Esophagus muscularis mucosa (tissue), 4 donors: ENCODE results near the gene PDSS2. TPM values are rescaled to one million over a fixed set of nuclear protein-coding genes. Genes with fewer than 3 reads are reported as not detected.

Source experiments
- DNase-seq: peaks from one replicate; pipeline ENCODE4 v3.0.0-alpha.2; 2017; ENCODE audit errors: extremely low spot score
- H3K27ac ChIP-seq, 4 donors: fragments of 200-600 bp; sonication (generic); replicated peaks in 1 of 4; 1 replicate in 3 of 4; 2 replicates in 1 of 4; pipeline ENCODE4 v1.5.1; 2016 to 2019; ENCODE audit warnings: mild to moderate bottlenecking in 1 of 4
- H3K27me3 ChIP-seq, 4 donors: fragments of 200-600 bp; sonication (generic); one replicate each; pipeline versions ENCODE4 v1.5.1 to v1.6.0; 2016 to 2019
- H3K36me3 ChIP-seq, 4 donors: fragments of 200-600 bp; sonication (generic); one replicate each; pipeline ENCODE4 v1.5.1; 2016 to 2019
- H3K4me1 ChIP-seq, 4 donors: fragments of 200-600 bp; sonication (generic); one replicate each; pipeline ENCODE4 v1.5.1; 2016 to 2019
- H3K4me3 ChIP-seq, 4 donors: fragments of 200-600 bp; sonication (generic); 1 replicate in 2 of 4; 2 replicates in 2 of 4; pipeline ENCODE4 v1.5.1; 2016 to 2019; ENCODE audit warnings: mild to moderate bottlenecking in 4 of 4, moderate library complexity in 1 of 4
- H3K9me3 ChIP-seq, 4 donors: fragments of 200-600 bp; sonication (generic); 1 replicate in 3 of 4; 2 replicates in 1 of 4; pipeline ENCODE4 v1.5.1; 2016 to 2019
- CTCF ChIP-seq, 3 experiments: fragments of 200-600 bp in 2 of 3; fragments of 450-650 bp in 1 of 3; sonication (generic) in 2 of 3; IDR thresholded peaks; one replicate each; pipeline ENCODE4 v1.5.1; 2017 to 2019; ENCODE audit warnings: antibody characterized with exemption in 3 of 3, mild to moderate bottlenecking in 2 of 3, moderate library complexity in 1 of 3
- EP300 ChIP-seq: sonication (generic); formaldehyde crosslinking; IDR thresholded peaks from one replicate; pipeline ENCODE4 v1.6.1; 2017; ENCODE audit warnings: antibody characterized with exemption
- POLR2A ChIP-seq: fragments of 450-650 bp; IDR thresholded peaks from one replicate; pipeline ENCODE4 v1.6.1; 2017; ENCODE audit warnings: antibody characterized with exemption, moderate library complexity, mild to moderate bottlenecking, low read depth
- POLR2AphosphoS5 ChIP-seq, 2 donors: sonication (generic); formaldehyde crosslinking; IDR thresholded peaks; one replicate each; pipeline ENCODE4 v1.6.1; 2017; ENCODE audit warnings: antibody characterized with exemption in 2 of 2
- WGBS: methylation state at CpG from one replicate; pipeline ENCODE4 v1.1.5; 2018; 5-methylcytosine and 5-hydroxymethylcytosine counted together
- intact Hi-C: fragments of 100-400 bp; cut with DNase I; formaldehyde crosslinking; loops from one replicate; pipeline ENCODE4 v1.15.1; 2023
- total RNA-seq, 4 donors: library from RNA; depleted of rRNA; stranded (reverse); fragments of >200 nt; gene quantifications; one replicate each; pipeline versions ENCODE4 v1.1.0 to v1.2.1, GENCODE V29; 2016

PDSS2 gene
- total RNA-seq, 4 donors from 2014 or later, result 6.6 to 10.8 (median 8.7) TPM

- Histone ChIP-seq H3K36me3 (peaks cover 0 to 4% (median 0%) of the 10 kb centered on the region in 4 donors), H3K4me1 (no peaks in the 10 kb centered on the region), H3K4me3 (no peak overlapping the region), H3K27me3 (no peaks in the 10 kb centered on the region), H3K9me3 (peaks cover 0 to 18% (median 6%) of the 10 kb centered on the region in 4 donors), H3K27ac (no peak overlapping the region)
- 91% methylated on average over 1 of the region's 1 CpG for WGBS
- no peak for TF ChIP-seq CTCF (IDR thresholded peaks at IDR 0.05)
- TF ChIP-seq POLR2A, result no peak
- no peak for TF ChIP-seq EP300
- no peak for TF ChIP-seq POLR2AphosphoS5 (IDR thresholded peaks at IDR 0.05)
- no peak for DNase-seq
- intact Hi-C loops, result no loop called here
Measured at GRCh38 chr6:107401573-107401972, 57.8 kb downstream of the PDSS2 start.

DNA sequence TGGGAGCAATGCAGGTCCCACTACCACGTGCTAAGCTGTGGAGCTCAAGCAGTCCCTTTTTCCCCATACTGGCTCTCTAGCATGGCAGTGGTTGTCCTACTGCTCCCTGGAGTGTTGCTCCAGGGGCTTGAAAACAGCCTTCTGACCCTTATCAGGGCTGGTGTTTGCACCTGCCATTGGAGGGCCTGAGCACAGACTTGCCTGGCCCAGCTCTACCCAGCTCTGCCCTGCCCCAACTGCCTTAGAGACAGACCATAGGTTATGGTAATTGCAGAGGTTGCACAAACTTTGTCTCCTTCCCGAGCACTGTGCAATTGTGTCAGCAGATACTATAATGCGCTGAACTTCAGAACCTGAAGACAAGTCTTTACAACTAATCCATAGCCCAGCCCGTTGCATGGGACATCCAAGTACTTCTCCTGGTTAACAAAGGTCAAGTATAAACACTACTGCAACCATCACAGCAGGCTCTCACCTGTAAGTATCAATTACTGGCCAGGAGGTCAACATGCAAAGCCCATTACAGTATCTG lies 58.7 kb downstream of the PDSS2 start:
- H3K36me3 ChIP-seq, result peaks cover 0 to 4% (median 0%) of the 10 kb centered on the region in 4 donors
- H3K4me1 ChIP-seq, result no peaks in the 10 kb centered on the region
- no peak overlapping the region for H3K4me3 ChIP-seq
- peaks cover 0 to 18% (median 6%) of the 10 kb centered on the region in 4 donors for H3K9me3 ChIP-seq
- WGBS, result 100% methylated on average over 3 of the region's 4 CpGs
- no peak for TF ChIP-seq EP300
- TF ChIP-seq POLR2AphosphoS5 (IDR thresholded peaks at IDR 0.05), result no peak
- no peak for TF ChIP-seq CTCF (IDR thresholded peaks at IDR 0.05)
- no peak for TF ChIP-seq POLR2A
- intact Hi-C loops, result no loop called here
- H3K27me3 ChIP-seq, result no peaks in the 10 kb centered on the region
- H3K27ac ChIP-seq, result no peak overlapping the region
- DNase-seq, result no peak

- H3K27ac ChIP-seq, result no peak overlapping the region
Measured at GRCh38 chr6:107399935-107400334, 59.4 kb downstream of the PDSS2 start.

DNA sequence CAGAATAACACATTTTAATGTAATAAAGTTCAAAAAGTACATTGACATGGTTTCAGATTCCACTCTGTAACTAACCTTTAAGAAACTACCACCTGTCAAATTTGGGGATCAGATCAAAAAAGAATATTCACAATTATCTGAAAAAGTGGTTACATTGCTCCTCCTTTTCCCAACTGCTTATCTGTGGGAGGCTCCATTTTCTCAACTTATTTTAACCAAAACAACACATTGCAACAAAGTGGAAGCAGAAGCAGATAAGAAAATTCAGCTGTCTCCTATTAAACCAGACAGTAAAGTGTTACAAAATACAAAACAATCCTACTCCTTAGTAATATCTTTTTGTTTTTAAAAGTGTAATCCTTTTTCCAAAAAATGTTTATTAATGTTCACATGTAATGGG lies 61.4 kb downstream of the PDSS2 start:
- peaks cover 0 to 4% (median 0%) of the 10 kb centered on the region in 4 donors for H3K36me3 ChIP-seq
- no peak overlapping the region for H3K4me3 ChIP-seq
- peaks cover 0 to 15% (median 3%) of the 10 kb centered on the region in 4 donors for H3K9me3 ChIP-seq
- TF ChIP-seq POLR2A, result no peak
- no peak for TF ChIP-seq EP300
- TF ChIP-seq POLR2AphosphoS5 (IDR thresholded peaks at IDR 0.05), result no peak
- intact Hi-C loops, result no loop called here
- DNase-seq, result no peak
- H3K27me3 ChIP-seq, result no peaks in the 10 kb centered on the region
- no peaks in the 10 kb centered on the region for H3K4me1 ChIP-seq
- no peak overlapping the region for H3K27ac ChIP-seq

More at GRCh38 chr6:107399935-107400334, 59.4 kb downstream of the PDSS2 start:
- H3K9me3 ChIP-seq, result peaks cover 0 to 13% (median 3%) of the 10 kb centered on the region in 4 donors
- DNase-seq, result no peak
- intact Hi-C loops, result no loop called here
- 96% methylated on average over 1 of the region's 1 CpG for WGBS
- no peak overlapping the region for H3K4me3 ChIP-seq
- TF ChIP-seq POLR2A (no peak), CTCF (IDR thresholded peaks at IDR 0.05) (no peak), EP300 (no peak), POLR2AphosphoS5 (IDR thresholded peaks at IDR 0.05) (no peak)
- no peaks in the 10 kb centered on the region for H3K4me1 ChIP-seq
- H3K36me3 ChIP-seq, result peaks cover 0 to 4% (median 0%) of the 10 kb centered on the region in 4 donors
- no peaks in the 10 kb centered on the region for H3K27me3 ChIP-seq

DNA sequence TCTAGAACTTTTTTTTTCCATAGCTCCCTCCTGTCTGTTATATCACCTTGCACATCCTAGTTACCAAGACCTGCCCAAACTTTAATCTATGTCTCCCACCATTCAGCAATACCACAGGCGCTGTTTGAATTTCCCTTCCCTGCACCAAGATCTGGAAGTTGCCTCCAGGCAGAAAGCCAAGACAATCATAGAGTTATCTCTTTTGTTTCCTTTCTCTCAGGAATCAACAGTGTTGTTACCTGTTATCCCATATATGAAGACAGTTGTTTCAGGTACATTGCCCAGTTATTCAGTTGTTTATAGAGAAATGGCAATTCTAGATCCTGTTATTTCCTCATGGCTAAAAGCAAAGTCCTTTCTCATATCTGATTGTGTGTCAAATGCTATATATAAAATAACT lies 63.2 kb downstream of the PDSS2 start:
- H3K27ac ChIP-seq, result no peak overlapping the region

More for the DNA sequence above, 63.2 kb downstream of the PDSS2 start:
- no peak for DNase-seq
- no peak for TF ChIP-seq POLR2A
- TF ChIP-seq EP300, result no peak
- no peak for TF ChIP-seq POLR2AphosphoS5 (IDR thresholded peaks at IDR 0.05)
- TF ChIP-seq CTCF (IDR thresholded peaks at IDR 0.05), result no peak
- Histone ChIP-seq H3K9me3 (peaks cover 0 to 9% (median 0%) of the 10 kb centered on the region in 4 donors), H3K36me3 (peaks cover 0 to 4% (median 0%) of the 10 kb centered on the region in 4 donors), H3K4me1 (no peaks in the 10 kb centered on the region), H3K27me3 (no peaks in the 10 kb centered on the region), H3K4me3 (no peak overlapping the region)
- intact Hi-C loops, result no loop called here
- WGBS, result 94% methylated on average over 1 of the region's 1 CpG
